Neuronal stem cell (in vitro differentiated cells): ENCODE results near the gene SEMA3E.

Source experiments
- DNase-seq: peaks from one replicate; pipeline ENCODE4 v3.0.0-alpha.2; 2013; ENCODE audit warnings: low spot score
- H2AFZ ChIP-seq: one replicate; pipeline ENCODE4 v1.6.1; 2013; ENCODE audit warnings: mild to moderate bottlenecking, low read length, inconsistent platforms
- H2AK5ac ChIP-seq: 2 replicates; pipeline ENCODE4 v1.6.1; 2013; ENCODE audit warnings: low read depth, mild to moderate bottlenecking, inconsistent platforms, low read length, moderate library complexity, mixed read lengths
- H2BK120ac ChIP-seq: 2 replicates; pipeline ENCODE4 v1.6.1; 2013; ENCODE audit warnings: low read depth, mild to moderate bottlenecking, inconsistent platforms, low read length, moderate library complexity, mixed read lengths
- H2BK12ac ChIP-seq: one replicate; pipeline ENCODE4 v1.6.1; 2013; ENCODE audit warnings: low read length, inconsistent platforms
- H2BK15ac ChIP-seq: 2 replicates; pipeline ENCODE4 v1.6.1; 2013; ENCODE audit warnings: mild to moderate bottlenecking, low read length, inconsistent platforms, mixed read lengths
- H2BK5ac ChIP-seq: one replicate; pipeline ENCODE4 v1.6.1; 2013; ENCODE audit warnings: inconsistent platforms, mild to moderate bottlenecking, low read length, moderate library complexity
- H3K14ac ChIP-seq: one replicate; pipeline ENCODE4 v1.6.1; 2013; ENCODE audit warnings: low read length, inconsistent platforms
- H3K18ac ChIP-seq: 2 replicates; pipeline ENCODE4 v1.6.1; 2013; ENCODE audit warnings: low read length, inconsistent platforms
- H3K23ac ChIP-seq: 2 replicates; pipeline ENCODE4 v1.6.1; 2013; ENCODE audit warnings: low read depth, mild to moderate bottlenecking, mixed read lengths, low read length, inconsistent platforms; ENCODE audit not compliant: poor library complexity
- H3K27ac ChIP-seq: replicated peaks from 3 replicates; pipeline ENCODE4 v1.5.1; 2013; ENCODE audit warnings: low read length, inconsistent platforms
- H3K27me3 ChIP-seq, 3 experiments: 2 replicates each; pipeline ENCODE4 v1.6.1; 2013; ENCODE audit warnings: low read length in 3 of 3, mild to moderate bottlenecking in 2 of 3, inconsistent platforms in 1 of 3, low read depth in 1 of 3, mixed read lengths in 1 of 3, moderate library complexity in 1 of 3; ENCODE audit not compliant: control insufficient read depth in 3 of 3, insufficient read depth in 3 of 3
- H3K36me3 ChIP-seq, 2 donors: replicated peaks in 1 of 2; 2 replicates each; pipeline ENCODE4 v1.6.1; 2013; ENCODE audit warnings: low read length in 2 of 2; ENCODE audit not compliant: control insufficient read depth in 2 of 2, insufficient read depth in 2 of 2
- H3K4ac ChIP-seq: 2 replicates; pipeline ENCODE4 v1.6.1; 2013; ENCODE audit warnings: inconsistent platforms, mild to moderate bottlenecking, low read length, moderate library complexity
- H3K4me1 ChIP-seq, 2 donors: 1 replicate in 1 of 2; 2 replicates in 1 of 2; pipeline ENCODE4 v1.6.1; 2013; ENCODE audit warnings: low read length in 2 of 2, low read depth in 1 of 2; ENCODE audit not compliant: control insufficient read depth in 2 of 2, insufficient read depth in 1 of 2
- H3K4me2 ChIP-seq: one replicate; pipeline ENCODE4 v1.6.1; 2013; ENCODE audit warnings: mild to moderate bottlenecking, low read length, inconsistent platforms; ENCODE audit not compliant: insufficient read depth, poor library complexity, severe bottlenecking
- H3K4me3 ChIP-seq, 2 donors: 2 replicates each; pipeline ENCODE4 v1.5.1; 2013; ENCODE audit warnings: low read length in 2 of 2, mild to moderate bottlenecking in 2 of 2, inconsistent platforms in 1 of 2, moderate library complexity in 1 of 2
- H3K79me1 ChIP-seq: one replicate; pipeline ENCODE4 v1.6.1; 2013; ENCODE audit warnings: low read depth, mild to moderate bottlenecking, inconsistent platforms, low read length, moderate library complexity
- H3K9ac ChIP-seq: one replicate; pipeline ENCODE4 v1.6.1; 2013; ENCODE audit warnings: mild to moderate bottlenecking, low read depth, low read length, inconsistent platforms; ENCODE audit not compliant: poor library complexity
- H3K9me3 ChIP-seq, 2 donors: replicated peaks in 1 of 2; 2 replicates each; pipeline versions ENCODE3 to v1.6.1; 2013; ENCODE audit warnings: low read length in 2 of 2, mild to moderate bottlenecking in 2 of 2, inconsistent platforms in 1 of 2, low read depth in 1 of 2, mixed read lengths in 1 of 2, moderate library complexity in 1 of 2; ENCODE audit not compliant: control insufficient read depth in 2 of 2, insufficient read depth in 1 of 2
- H4K8ac ChIP-seq: one replicate; pipeline ENCODE4 v1.6.1; 2013; ENCODE audit warnings: low read depth, mild to moderate bottlenecking, inconsistent platforms, low read length, moderate library complexity
- H4K91ac ChIP-seq: one replicate; pipeline ENCODE4 v1.6.1; 2013; ENCODE audit warnings: low read length, low read depth, mild to moderate bottlenecking, inconsistent platforms; ENCODE audit not compliant: poor library complexity
- WGBS, 2 donors: extraction: QIAGEN DNeasy Blood & Tissue Kit; methylation state at CpG; one replicate each; pipeline ENCODE4 v1.1.7; 2013; ENCODE audit warnings: missing lambda C conversion rate in 2 of 2, mixed read lengths in 1 of 2; ENCODE audit not compliant: insufficient read length in 2 of 2, insufficient replicate concordance in 1 of 2; ENCODE audit errors: extremely low coverage in 2 of 2; 5-methylcytosine and 5-hydroxymethylcytosine counted together

SEMA3E gene

GRCh38 chr7:83325083-83325482 lies 323.9 kb downstream of the SEMA3E start:
- Histone ChIP-seq H3K9me3 (no peaks in the 10 kb centered on the region), H2AK5ac (no peak overlapping the region), H3K18ac (no peak overlapping the region), H4K91ac (no peak overlapping the region), H2BK12ac (no peak overlapping the region), H3K23ac (no peak overlapping the region), H4K8ac (no peak overlapping the region), H2AFZ (no peak overlapping the region), H3K4me1 (no peaks in the 10 kb centered on the region), H3K4ac (no peak overlapping the region), H3K4me2 (no peak overlapping the region), H2BK120ac (no peak overlapping the region), H3K4me3 (no peak overlapping the region), H3K27me3 (no peaks in the 10 kb centered on the region), H3K9ac (no peak overlapping the region), H3K79me1 (no peaks in the 10 kb centered on the region), H2BK5ac (no peak overlapping the region), H3K27ac (no peak overlapping the region), H2BK15ac (no peak overlapping the region), H3K14ac (no peak overlapping the region), H3K36me3 (no peaks in the 10 kb centered on the region)
- no peak for DNase-seq
- no CpG with 5 or more reads among the region's 5 CpGs for WGBS, 2 donors

- Histone ChIP-seq H3K14ac (no peak overlapping the region), H3K4me2 (no peak overlapping the region), H2BK12ac (no peak overlapping the region), H2AK5ac (no peak overlapping the region), H3K27ac (no peak overlapping the region), H4K8ac (no peak overlapping the region), H3K23ac (no peak overlapping the region), H3K36me3 (no peaks in the 10 kb centered on the region), H2BK15ac (no peak overlapping the region), H3K4ac (no peak overlapping the region), H3K9ac (no peak overlapping the region), H3K18ac (no peak overlapping the region), H3K4me1 (no peaks in the 10 kb centered on the region), H2AFZ (no peak overlapping the region), H4K91ac (no peak overlapping the region), H3K4me3 (no peak overlapping the region), H2BK5ac (no peak overlapping the region), H3K9me3 (no peaks in the 10 kb centered on the region), H3K27me3 (no peaks in the 10 kb centered on the region), H3K79me1 (no peaks in the 10 kb centered on the region), H2BK120ac (no peak overlapping the region)
- no peak for DNase-seq
- no CpG with 5 or more reads among the region's 2 CpGs for WGBS, 2 donors
These were observed 324.3 kb downstream of the SEMA3E start for GRCh38 chr7:83324596-83324995.

- Histone ChIP-seq H3K9ac (no peak overlapping the region), H3K79me1 (no peaks in the 10 kb centered on the region), H3K4me1 (no peaks in the 10 kb centered on the region), H2BK15ac (no peak overlapping the region), H3K23ac (no peak overlapping the region), H2BK120ac (no peak overlapping the region), H4K8ac (no peak overlapping the region), H3K18ac (no peak overlapping the region), H3K14ac (no peak overlapping the region), H3K27ac (no peak overlapping the region), H3K4ac (no peak overlapping the region), H3K27me3 (no peaks in the 10 kb centered on the region), H2AFZ (no peak overlapping the region), H3K36me3 (no peaks in the 10 kb centered on the region), H3K4me2 (no peak overlapping the region), H3K9me3 (no peaks in the 10 kb centered on the region), H2AK5ac (no peak overlapping the region), H2BK12ac (no peak overlapping the region), H3K4me3 (no peak overlapping the region), H4K91ac (no peak overlapping the region), H2BK5ac (no peak overlapping the region)
- WGBS, 2 donors: no CpG with 5 or more reads among the region's 1 CpG
- DNase-seq: no peak
These were observed 327.9 kb downstream of the SEMA3E start for GRCh38 chr7:83321011-83321410.

GRCh38 chr7:83313931-83314330 lies 335.0 kb downstream of the SEMA3E start:
- Histone ChIP-seq H3K27me3 (no peaks in the 10 kb centered on the region), H4K8ac (no peak overlapping the region), H3K4me1 (no peaks in the 10 kb centered on the region), H3K36me3 (no peaks in the 10 kb centered on the region), H2BK120ac (no peak overlapping the region), H3K27ac (no peak overlapping the region), H3K23ac (no peak overlapping the region), H3K14ac (no peak overlapping the region), H3K9ac (no peak overlapping the region), H2BK12ac (no peak overlapping the region), H3K79me1 (no peaks in the 10 kb centered on the region), H3K9me3 (no peaks in the 10 kb centered on the region), H3K18ac (no peak overlapping the region), H2AFZ (no peak overlapping the region), H2BK5ac (no peak overlapping the region), H2BK15ac (no peak overlapping the region), H3K4ac (no peak overlapping the region), H4K91ac (no peak overlapping the region), H3K4me3 (no peak overlapping the region), H2AK5ac (no peak overlapping the region), H3K4me2 (no peak overlapping the region)
- no peak for DNase-seq
- no CpG with 5 or more reads among the region's 1 CpG for WGBS, 2 donors
